ENCODE data around the gene UNC93B1.
"Not testable (repeated sequence)": the region's sequence is repeated elsewhere in the genome, so short reads cannot be mapped to it uniquely, and the experiment has no call there.

GRCh38 chr11:67950705-67951104 is 53.2 kb downstream of the UNC93B1 start:
- TF ChIP-seq, protein P1, sequence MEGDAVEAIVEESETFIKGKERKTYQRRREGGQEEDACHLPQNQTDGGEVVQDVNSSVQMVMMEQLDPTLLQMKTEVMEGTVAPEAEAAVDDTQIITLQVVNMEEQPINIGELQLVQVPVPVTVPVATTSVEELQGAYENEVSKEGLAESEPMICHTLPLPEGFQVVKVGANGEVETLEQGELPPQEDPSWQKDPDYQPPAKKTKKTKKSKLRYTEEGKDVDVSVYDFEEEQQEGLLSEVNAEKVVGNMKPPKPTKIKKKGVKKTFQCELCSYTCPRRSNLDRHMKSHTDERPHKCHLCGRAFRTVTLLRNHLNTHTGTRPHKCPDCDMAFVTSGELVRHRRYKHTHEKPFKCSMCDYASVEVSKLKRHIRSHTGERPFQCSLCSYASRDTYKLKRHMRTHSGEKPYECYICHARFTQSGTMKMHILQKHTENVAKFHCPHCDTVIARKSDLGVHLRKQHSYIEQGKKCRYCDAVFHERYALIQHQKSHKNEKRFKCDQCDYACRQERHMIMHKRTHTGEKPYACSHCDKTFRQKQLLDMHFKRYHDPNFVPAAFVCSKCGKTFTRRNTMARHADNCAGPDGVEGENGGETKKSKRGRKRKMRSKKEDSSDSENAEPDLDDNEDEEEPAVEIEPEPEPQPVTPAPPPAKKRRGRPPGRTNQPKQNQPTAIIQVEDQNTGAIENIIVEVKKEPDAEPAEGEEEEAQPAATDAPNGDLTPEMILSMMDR (IDR thresholded peaks at IDR 0.05): not testable (repeated sequence)
- TF ChIP-seq POLR2A, POLR2AphosphoS5, EP300 (IDR thresholded peaks at IDR 0.05): not testable (repeated sequence)
